B cell (primary cell): Measurements from ENCODE around the gene LRCH3.

ENCODE experiments used
- CTCF ChIP-seq: fragments of 200-600 bp; IDR thresholded peaks from one replicate; pipeline ENCODE4 v1.8.0; 2022; ENCODE audit warnings: antibody characterized with exemption, mild to moderate bottlenecking
- EZH2 ChIP-seq: IDR thresholded peaks from 2 replicates; pipeline ENCODE4 v1.6.1; 2012; ENCODE audit warnings: borderline replicate concordance, low read depth, mild to moderate bottlenecking, moderate library complexity, low read length; ENCODE audit not compliant: insufficient read depth, poor library complexity, severe bottlenecking

GRCh38 chr3:197775317-197775716 lies 15.7 kb upstream of the LRCH3 start:
- no peak for TF ChIP-seq CTCF
- no peak for TF ChIP-seq EZH2
